ENCODE measurements around the gene ABRACL.

ABRACL gene

GRCh38 chr6:139058029-139058428 is 29.5 kb downstream of the ABRACL start:
- no peak for DNase-seq

GRCh38 chr6:139060332-139060731 is 31.8 kb downstream of the ABRACL start:
- no peak for DNase-seq

GRCh38 chr6:139062932-139063646 is 34.5 kb downstream of the ABRACL start:
- no peak for DNase-seq

DNA sequence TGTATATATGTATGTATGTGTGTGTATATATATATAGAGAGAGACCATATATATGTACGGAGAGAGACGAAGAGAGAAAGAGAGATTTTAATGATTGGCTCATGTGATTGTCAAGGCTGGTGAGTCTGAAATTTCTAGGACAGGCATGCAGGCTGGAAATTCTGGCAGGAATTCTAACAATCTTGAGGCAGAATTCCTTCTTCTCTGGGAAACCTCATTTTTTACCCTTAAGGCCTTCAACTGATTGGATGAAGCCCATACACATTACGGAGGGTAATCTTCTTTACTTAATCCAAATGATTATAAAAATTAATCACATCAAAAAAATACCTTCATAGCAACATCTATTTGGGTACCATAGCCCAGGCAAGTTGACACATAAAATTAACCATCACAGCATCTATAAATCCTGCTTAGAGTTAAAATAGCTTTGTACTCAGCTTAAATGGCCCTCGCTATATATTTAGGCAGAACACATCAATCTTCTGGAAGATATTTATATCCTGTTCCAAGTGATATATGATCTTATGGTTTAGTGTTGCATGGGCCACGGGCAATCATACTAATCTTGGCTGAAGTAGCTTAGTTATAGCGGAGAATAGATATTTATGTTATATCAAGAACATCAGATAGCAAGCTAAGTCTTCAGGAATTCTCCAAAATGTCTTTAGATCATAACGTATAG is 36.6 kb downstream of the ABRACL start:
- DNase-seq: no peak

DNA sequence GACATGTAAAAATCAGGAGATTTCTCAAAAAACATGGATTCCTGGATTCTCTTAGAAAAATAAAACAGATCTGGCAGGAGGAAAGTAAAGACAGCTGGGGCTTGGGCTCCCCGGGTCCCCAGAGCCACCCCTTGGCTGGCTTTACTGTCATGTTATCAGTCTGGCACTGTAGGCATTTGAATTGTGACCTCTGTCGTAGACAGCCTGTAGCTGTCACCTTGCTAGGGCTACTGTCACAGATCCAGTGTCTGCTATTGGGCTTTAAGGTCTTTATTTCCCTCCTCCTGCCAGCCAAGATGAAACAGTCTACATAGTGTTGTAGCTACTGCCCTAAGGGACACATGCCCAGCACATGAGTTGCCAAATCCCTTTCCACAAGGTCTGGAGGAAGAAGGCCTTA is 37.5 kb downstream of the ABRACL start:
- DNase-seq: no peak

- no peak for DNase-seq
Measured at GRCh38 chr6:139068846-139069245, 40.3 kb downstream of the ABRACL start.

GRCh38 chr6:139073118-139073517 is 44.6 kb downstream of the ABRACL start:
- DNase-seq: no peak

DNA sequence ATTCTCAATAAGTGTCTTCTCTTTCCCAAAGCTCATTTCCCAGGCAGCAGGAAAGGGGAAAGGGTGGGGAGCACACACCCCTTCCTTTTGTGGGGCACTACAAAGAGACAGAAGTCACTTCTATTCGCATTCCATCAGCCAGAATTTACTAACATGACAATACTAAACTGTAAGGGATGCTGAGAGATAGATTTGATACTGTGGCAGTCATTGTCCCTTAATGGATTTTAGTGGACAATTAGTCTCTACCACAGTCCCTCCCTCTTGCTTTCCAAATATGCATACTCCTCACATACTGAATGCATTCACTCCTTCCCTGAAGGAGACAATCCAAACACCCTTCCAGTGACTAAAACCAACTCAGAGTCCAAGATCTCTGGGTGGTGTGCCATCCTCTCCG is 50.5 kb downstream of the ABRACL start:
- no peak for DNase-seq

DNA sequence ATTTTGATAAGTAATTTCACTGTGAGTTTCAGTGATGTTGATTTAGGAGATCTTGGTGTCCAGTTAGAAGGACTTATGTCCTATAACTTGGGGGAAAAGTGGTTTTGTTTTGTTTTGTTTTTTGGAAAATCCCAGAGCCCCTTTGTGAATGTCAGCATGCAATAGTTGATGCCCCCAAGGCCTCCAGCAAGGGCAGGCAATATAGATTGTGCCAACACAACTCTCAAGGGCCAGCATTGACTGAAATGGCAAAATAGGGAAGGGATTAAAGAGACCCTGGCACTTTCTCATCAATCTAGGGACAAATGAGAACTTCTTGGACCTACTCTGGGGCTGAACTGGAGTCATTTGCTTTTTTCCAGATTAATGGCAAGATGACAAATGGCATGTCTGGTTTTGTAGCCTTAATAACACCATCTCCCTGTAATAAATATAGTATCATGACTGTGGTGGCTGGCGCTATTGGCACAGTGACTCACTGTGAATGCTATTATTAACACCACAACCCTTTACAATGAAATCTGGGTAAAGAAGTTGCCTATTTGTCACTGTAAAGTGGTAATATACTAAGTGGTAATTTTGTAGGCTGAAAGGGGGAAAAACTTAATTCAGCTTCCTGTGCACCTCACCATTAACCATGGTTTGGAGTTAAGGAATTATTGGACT is 51.8 kb downstream of the ABRACL start:
- DNase-seq: no peak

GRCh38 chr6:139081471-139081870 is 52.9 kb downstream of the ABRACL start:
- DNase-seq: no peak

GRCh38 chr6:139082370-139082769 is 53.8 kb downstream of the ABRACL start:
- no peak for DNase-seq

DNA sequence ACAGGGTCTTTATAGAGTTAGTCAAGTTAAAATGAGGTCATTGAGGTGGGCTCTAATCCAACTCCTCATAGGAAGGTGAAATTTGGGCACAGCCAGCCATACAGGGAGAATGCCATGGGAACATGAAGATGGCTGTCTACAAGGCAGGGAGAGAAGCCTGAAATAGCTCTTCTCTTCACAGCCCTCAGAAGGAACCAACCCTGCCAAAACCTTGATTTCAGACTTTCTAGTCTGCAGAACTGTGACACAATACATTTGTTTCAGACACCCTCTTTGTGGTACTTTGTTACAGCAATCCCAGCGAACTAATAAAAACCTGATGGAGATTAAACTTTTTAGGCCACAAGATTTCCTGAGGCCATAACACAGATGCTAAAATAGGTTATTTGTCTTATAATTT is 63.3 kb downstream of the ABRACL start:
- DNase-seq: no peak
